ENCODE measurements around the gene CDS2. TPM values are rescaled to one million over a fixed set of nuclear protein-coding genes. Genes with fewer than 3 reads are reported as not detected.
A peak's percentile ranks its signal among the peaks of the same experiment; 100 is the strongest.

Gene CDS2
- total and polyA plus RNA-seq, 2 of the 13 experiments (the other 11 are each of a cell fraction or from before 2014, with no cell fraction given): 81.3 to 153 TPM

- peak; percentile 69; the same call in 1 of the 2 replicates for TF ChIP-seq ZHX2 (IDR thresholded peaks at IDR 0.05; ENCODE audit: low read depth)
- no peak for TF ChIP-seq ZHX2 (CRISPR knock-in tag; IDR thresholded peaks at IDR 0.05; ENCODE audit: borderline replicate concordance)
- TF ChIP-seq ZNF441 (CRISPR knock-in tag; IDR thresholded peaks at IDR 0.05; ENCODE audit: borderline replicate concordance): 0 out of 2 replicates have a peak, but pooled peaks have one; percentile 74
- TF ChIP-seq ZNF720 (CRISPR knock-in tag; IDR thresholded peaks at IDR 0.05): no peak
- peak; percentile 62 for TF ChIP-seq DMAP1 (CRISPR knock-in tag; IDR thresholded peaks at IDR 0.05)
- TF ChIP-seq KLF15 (CRISPR knock-in tag; IDR thresholded peaks at IDR 0.05; ENCODE audit: borderline replicate concordance): no peak
- TF ChIP-seq ARHGAP35 (CRISPR knock-in tag; IDR thresholded peaks at IDR 0.05; ENCODE audit: borderline replicate concordance): 0 out of 2 replicates have a peak, but pooled peaks have one; percentile 60
- TF ChIP-seq ZFP36 (IDR thresholded peaks at IDR 0.05; ENCODE audit: borderline replicate concordance, low read depth, low read length, partially characterized antibody): no peak
- peak; percentile 38 for TF ChIP-seq ATF7 (IDR thresholded peaks at IDR 0.05)
- TF ChIP-seq ATF7 (CRISPR knock-in tag; IDR thresholded peaks at IDR 0.05): 0 out of 2 replicates have a peak, but pooled peaks have one; percentile 73
- peak; percentile 75; the same call in 1 of the 2 replicates for TF ChIP-seq ZSCAN29 (CRISPR knock-in tag; conservative IDR thresholded peaks at IDR 0.05)
- 0 out of 2 replicates have a peak, but pooled peaks have one; percentile 44 for TF ChIP-seq MXD4 (CRISPR knock-in tag; IDR thresholded peaks at IDR 0.05)
- no peak for TF ChIP-seq ZNF142 (CRISPR knock-in tag; IDR thresholded peaks at IDR 0.05)
- TF ChIP-seq HNF4G (IDR thresholded peaks at IDR 0.05; ENCODE audit: borderline replicate concordance, low read depth, low read length): peak; percentile 98
- peak; percentile 65 for TF ChIP-seq HNF4G (CRISPR knock-in tag; IDR thresholded peaks at IDR 0.05; ENCODE audit: borderline replicate concordance, low read depth)
- TF ChIP-seq BHLHE40 (IDR thresholded peaks at IDR 0.05; ENCODE audit: low read length): peak; percentile 26; the same call in 1 of the 2 replicates
- TF ChIP-seq ZNF558 (CRISPR knock-in tag; IDR thresholded peaks at IDR 0.05; ENCODE audit: borderline replicate concordance): no peak
- peak; percentile 83 for TF ChIP-seq PITX1 (CRISPR knock-in tag; IDR thresholded peaks at IDR 0.05)
These were observed 85.3 kb downstream of the CDS2 start (continued) for GRCh38 chr20:5211803-5212714.

Measured in HepG2 (cell line).